CD4-positive, CD25-positive, alpha-beta regulatory T cell (primary cell): ENCODE data around the gene MET. TPM values are rescaled to one million over a fixed set of nuclear protein-coding genes. Genes with fewer than 3 reads are reported as not detected.
"Not testable (repeated sequence)": the region's sequence is repeated elsewhere in the genome, so short reads cannot be mapped to it uniquely, and the experiment has no call there.

Experiments used
- ATAC-seq, 2 donors: fragments of 150-1000 bp; cut with Tn5 transposase; one replicate each; pipeline ENCODE4 v1.10.0; 2021; ENCODE audit warnings: low read depth in 2 of 2, moderate number of reproducible peaks in 2 of 2, moderate library complexity in 1 of 2
- DNase-seq, 3 donors: peaks; one replicate each; pipeline versions ENCODE4 v3.0.0 to v3.0.0-alpha.2; 2012 to 2022; ENCODE audit warnings: mixed read lengths in 1 of 3
- H3K27ac ChIP-seq: one replicate; pipeline ENCODE4 v1.7.0; 2013; ENCODE audit warnings: mild to moderate bottlenecking, low read length; ENCODE audit not compliant: insufficient read depth, poor library complexity, severe bottlenecking
- H3K27me3 ChIP-seq: one replicate; pipeline ENCODE4 v1.7.0; 2013; ENCODE audit warnings: low read length; ENCODE audit not compliant: control insufficient read depth, insufficient read depth
- H3K36me3 ChIP-seq: one replicate; pipeline ENCODE4 v1.7.0; 2013; ENCODE audit warnings: mild to moderate bottlenecking, low read length, moderate library complexity; ENCODE audit not compliant: control insufficient read depth, insufficient read depth
- H3K4me1 ChIP-seq: 2 replicates; pipeline ENCODE4 v1.7.0; 2013; ENCODE audit warnings: mild to moderate bottlenecking, low read length; ENCODE audit not compliant: insufficient read depth, control insufficient read depth, poor library complexity, severe bottlenecking
- H3K4me3 ChIP-seq: one replicate; pipeline ENCODE4 v1.7.0; 2013; ENCODE audit warnings: low read depth, mild to moderate bottlenecking, low read length, moderate library complexity
- H3K9me3 ChIP-seq, 2 experiments: 1 replicate in 1 of 2; 2 replicates in 1 of 2; pipeline ENCODE4 v1.7.0; 2013; ENCODE audit warnings: low read length in 2 of 2, mild to moderate bottlenecking in 1 of 2, moderate library complexity in 1 of 2; ENCODE audit not compliant: control insufficient read depth in 2 of 2
- H3K27ac Mint-ChIP-seq, 3 donors: one replicate each; pipeline ENCODE4 v1.8.0; 2020 to 2022; ENCODE audit warnings: mild to moderate bottlenecking in 3 of 3, mixed read lengths in 3 of 3, moderate library complexity in 2 of 3
- H3K27me3 Mint-ChIP-seq: one replicate; pipeline ENCODE4 v1.8.0; 2022; ENCODE audit warnings: mild to moderate bottlenecking, mixed read lengths
- H3K36me3 Mint-ChIP-seq: one replicate; pipeline ENCODE4 v1.8.0; 2020; ENCODE audit warnings: mixed read lengths
- H3K4me1 Mint-ChIP-seq, 4 donors: one replicate each; pipeline ENCODE4 v1.8.0; 2020 to 2022; ENCODE audit warnings: mixed read lengths in 4 of 4, mild to moderate bottlenecking in 1 of 4
- H3K4me3 Mint-ChIP-seq, 4 donors: one replicate each; pipeline ENCODE4 v1.8.0; 2020 to 2022; ENCODE audit warnings: mild to moderate bottlenecking in 4 of 4, mixed read lengths in 4 of 4, moderate library complexity in 3 of 4
- H3K9me3 Mint-ChIP-seq, 7 donors: one replicate each; pipeline ENCODE4 v1.8.0; 2020 to 2022; ENCODE audit warnings: mixed read lengths in 7 of 7, mild to moderate bottlenecking in 3 of 7, moderate library complexity in 2 of 7
- polyA plus RNA-seq, 4 donors: library from polyadenylated mRNA; unstranded; fragments of 300-500 nt; fragmentation: Illumina TruSeq; gene quantifications; one replicate each; pipeline ENCODE4 v1.2.3, GENCODE V29; 2021
- total RNA-seq: library from RNA; stranded (reverse); gene quantifications from one replicate; pipeline ENCODE4 v1.2.3, GENCODE V29; 2022

Gene MET
- total and polyA plus RNA-seq, 5 donors from 2014 or later, result not detected

- DNase-seq (no peak), ATAC-seq (no peak)
- Mint-ChIP-seq H3K27ac (no peak overlapping the region), H3K9me3 (no peaks in the 10 kb centered on the region), H3K36me3 (no peaks in the 10 kb centered on the region), H3K4me3 (no peak overlapping the region), H3K4me1 (no peaks in the 10 kb centered on the region), H3K27me3 (peaks cover 9% of the 10 kb centered on the region)
- Histone ChIP-seq H3K9me3 (no peaks in the 10 kb centered on the region), H3K4me1 (no peaks in the 10 kb centered on the region), H3K4me3 (no peak overlapping the region), H3K36me3 (no peaks in the 10 kb centered on the region), H3K27ac (no peak overlapping the region), H3K27me3 (peaks cover 3% of the 10 kb centered on the region)
Observed at GRCh38 chr7:116811768-116812167, 139.8 kb downstream of the MET start.

- Mint-ChIP-seq H3K4me3 (no peak overlapping the region), H3K36me3 (no peaks in the 10 kb centered on the region), H3K4me1 (no peaks in the 10 kb centered on the region), H3K9me3 (peaks cover 0 to 2% (median 0%) of the 10 kb centered on the region in 7 donors), H3K27ac (no peak overlapping the region), H3K27me3 (peaks cover 5% of the 10 kb centered on the region)
- no peaks in the 10 kb centered on the region for H3K36me3 ChIP-seq
- ATAC-seq (no peak), DNase-seq (no peak)
- H3K4me3 ChIP-seq, result no peak overlapping the region
- H3K27ac ChIP-seq, result no peak overlapping the region
- H3K27me3 ChIP-seq, result peaks cover 2% of the 10 kb centered on the region
- no peaks in the 10 kb centered on the region for H3K9me3 ChIP-seq
- H3K4me1 ChIP-seq, result no peaks in the 10 kb centered on the region
Observed at GRCh38 chr7:116812860-116813259, 140.9 kb downstream of the MET start.

GRCh38 chr7:116813371-116813770 lies 141.4 kb downstream of the MET start:
- H3K9me3 ChIP-seq, DNase-seq, H3K27ac ChIP-seq, H3K4me3 Mint-ChIP-seq, H3K27me3 ChIP-seq, H3K4me1 ChIP-seq, H3K36me3 ChIP-seq, H3K4me1 Mint-ChIP-seq, H3K27me3 Mint-ChIP-seq, H3K36me3 Mint-ChIP-seq, H3K27ac Mint-ChIP-seq, H3K4me3 ChIP-seq, ATAC-seq, H3K9me3 Mint-ChIP-seq: not testable (repeated sequence)

- Histone ChIP-seq H3K4me1 (no peaks in the 10 kb centered on the region), H3K27ac (no peak overlapping the region), H3K36me3 (no peaks in the 10 kb centered on the region), H3K9me3 (no peaks in the 10 kb centered on the region), H3K27me3 (peaks cover 2% of the 10 kb centered on the region), H3K4me3 (no peak overlapping the region)
- Mint-ChIP-seq H3K4me1 (no peaks in the 10 kb centered on the region), H3K27me3 (peaks cover 5% of the 10 kb centered on the region), H3K36me3 (no peaks in the 10 kb centered on the region), H3K4me3 (no peak overlapping the region), H3K27ac (no peak overlapping the region), H3K9me3 (peaks cover 0 to 2% (median 0%) of the 10 kb centered on the region in 7 donors)
- DNase-seq, result no peak
- ATAC-seq, result no peak
Observed at GRCh38 chr7:116815041-116815440, 143.0 kb downstream of the MET start.

GRCh38 chr7:116820149-116820548 lies 148.2 kb downstream of the MET start:
- no peaks in the 10 kb centered on the region for H3K4me1 ChIP-seq
- no peak overlapping the region for H3K4me3 ChIP-seq
- H3K27ac ChIP-seq, result no peak overlapping the region
- H3K36me3 ChIP-seq, result no peaks in the 10 kb centered on the region
- ATAC-seq, result no peak
- Mint-ChIP-seq H3K9me3 (peaks cover 0 to 10% (median 0%) of the 10 kb centered on the region in 7 donors), H3K4me1 (no peaks in the 10 kb centered on the region), H3K27ac (no peak overlapping the region), H3K36me3 (no peaks in the 10 kb centered on the region), H3K27me3 (peaks cover 14% of the 10 kb centered on the region), H3K4me3 (no peak overlapping the region)
- no peak for DNase-seq
- no peaks in the 10 kb centered on the region for H3K9me3 ChIP-seq
- H3K27me3 ChIP-seq, result peaks cover 9% of the 10 kb centered on the region

GRCh38 chr7:116821647-116822046 lies 149.7 kb downstream of the MET start:
- H3K4me3 Mint-ChIP-seq, H3K4me1 ChIP-seq, ATAC-seq, H3K27ac ChIP-seq, H3K4me3 ChIP-seq, H3K27ac Mint-ChIP-seq, H3K9me3 ChIP-seq, H3K4me1 Mint-ChIP-seq, H3K36me3 Mint-ChIP-seq, H3K36me3 ChIP-seq, DNase-seq: not testable (repeated sequence)
- peaks cover 11% of the 10 kb centered on the region for H3K27me3 ChIP-seq
- Mint-ChIP-seq H3K9me3 (peaks cover 0 to 10% (median 0%) of the 10 kb centered on the region in 7 donors), H3K27me3 (peaks cover 24% of the 10 kb centered on the region)

GRCh38 chr7:116824449-116824848 lies 152.5 kb downstream of the MET start:
- Histone ChIP-seq H3K27me3 (peaks cover 13% of the 10 kb centered on the region), H3K36me3 (no peaks in the 10 kb centered on the region), H3K9me3 (no peaks in the 10 kb centered on the region), H3K4me1 (no peaks in the 10 kb centered on the region), H3K4me3 (no peak overlapping the region), H3K27ac (no peak overlapping the region)
- no peak for ATAC-seq
- no peak for DNase-seq
- H3K27ac Mint-ChIP-seq, result no peak overlapping the region
- no peaks in the 10 kb centered on the region for H3K36me3 Mint-ChIP-seq
- peaks cover 0 to 8% (median 0%) of the 10 kb centered on the region in 7 donors for H3K9me3 Mint-ChIP-seq
- no peaks in the 10 kb centered on the region for H3K4me1 Mint-ChIP-seq
- H3K4me3 Mint-ChIP-seq, result no peak overlapping the region
- H3K27me3 Mint-ChIP-seq, result peaks cover 27% of the 10 kb centered on the region

GRCh38 chr7:116828281-116828680 lies 156.3 kb downstream of the MET start:
- Histone ChIP-seq H3K27ac (no peak overlapping the region), H3K4me1 (no peaks in the 10 kb centered on the region), H3K9me3 (no peaks in the 10 kb centered on the region), H3K36me3 (no peaks in the 10 kb centered on the region), H3K27me3 (peaks cover 12% of the 10 kb centered on the region), H3K4me3 (no peak overlapping the region)
- Mint-ChIP-seq H3K9me3 (peaks cover 0 to 8% (median 0%) of the 10 kb centered on the region in 7 donors), H3K27me3 (peaks cover 33% of the 10 kb centered on the region), H3K27ac (no peak overlapping the region), H3K36me3 (no peaks in the 10 kb centered on the region), H3K4me1 (no peaks in the 10 kb centered on the region), H3K4me3 (no peak overlapping the region)
- DNase-seq, result no peak
- ATAC-seq, result no peak
